Measurements from ENCODE around the gene CXADR.

GRCh38 chr21:17580319-17580718 is 67.5 kb downstream of the CXADR start:
- no peak for TF ChIP-seq CTCF (IDR thresholded peaks at IDR 0.05; ENCODE audit: low read depth, low read length)
- TF ChIP-seq EZH2phosphoT487 (IDR thresholded peaks at IDR 0.05; ENCODE audit: low read depth): no peak

Data from OCI-LY3 (cell line).